ENCODE measurements around the gene PPM1F. TPM values are rescaled to one million over a fixed set of nuclear protein-coding genes. Genes with fewer than 3 reads are reported as not detected.

The PPM1F gene
- total RNA-seq, 1 donor from 2014 or later = 76.0 TPM

GRCh38 chr22:21929253-21929652 is 23.4 kb downstream of the PPM1F start:
- H3K4me3 ChIP-seq = no peak overlapping the region
- H3K27ac ChIP-seq = no peak overlapping the region
- H3K4me1 ChIP-seq = no peaks in the 10 kb centered on the region
- DNase-seq (ENCODE audit: low spot score in 2 of 2) = no peak
- peaks cover 52 to 81% of the 10 kb centered on the region in 2 donors for H3K36me3 ChIP-seq
- TF ChIP-seq, protein P1, sequence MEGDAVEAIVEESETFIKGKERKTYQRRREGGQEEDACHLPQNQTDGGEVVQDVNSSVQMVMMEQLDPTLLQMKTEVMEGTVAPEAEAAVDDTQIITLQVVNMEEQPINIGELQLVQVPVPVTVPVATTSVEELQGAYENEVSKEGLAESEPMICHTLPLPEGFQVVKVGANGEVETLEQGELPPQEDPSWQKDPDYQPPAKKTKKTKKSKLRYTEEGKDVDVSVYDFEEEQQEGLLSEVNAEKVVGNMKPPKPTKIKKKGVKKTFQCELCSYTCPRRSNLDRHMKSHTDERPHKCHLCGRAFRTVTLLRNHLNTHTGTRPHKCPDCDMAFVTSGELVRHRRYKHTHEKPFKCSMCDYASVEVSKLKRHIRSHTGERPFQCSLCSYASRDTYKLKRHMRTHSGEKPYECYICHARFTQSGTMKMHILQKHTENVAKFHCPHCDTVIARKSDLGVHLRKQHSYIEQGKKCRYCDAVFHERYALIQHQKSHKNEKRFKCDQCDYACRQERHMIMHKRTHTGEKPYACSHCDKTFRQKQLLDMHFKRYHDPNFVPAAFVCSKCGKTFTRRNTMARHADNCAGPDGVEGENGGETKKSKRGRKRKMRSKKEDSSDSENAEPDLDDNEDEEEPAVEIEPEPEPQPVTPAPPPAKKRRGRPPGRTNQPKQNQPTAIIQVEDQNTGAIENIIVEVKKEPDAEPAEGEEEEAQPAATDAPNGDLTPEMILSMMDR (IDR thresholded peaks at IDR 0.05) = no peak
- intact Hi-C loops (cut with DNase I) = no loop called here
- no peaks in the 10 kb centered on the region for H3K27me3 ChIP-seq
- no peaks in the 10 kb centered on the region for H3K9me3 ChIP-seq

GRCh38 chr22:21928048-21928447 is 24.6 kb downstream of the PPM1F start:
- Histone ChIP-seq H3K27ac (no peak overlapping the region), H3K9me3 (no peaks in the 10 kb centered on the region), H3K4me1 (no peaks in the 10 kb centered on the region), H3K27me3 (no peaks in the 10 kb centered on the region), H3K4me3 (no peak overlapping the region), H3K36me3 (peaks cover 50 to 82% of the 10 kb centered on the region in 2 donors)
- TF ChIP-seq, protein P1 (IDR thresholded peaks at IDR 0.05) = no peak
- intact Hi-C loops (cut with DNase I) = no loop called here
- DNase-seq (ENCODE audit: low spot score in 2 of 2) = no peak

DNA sequence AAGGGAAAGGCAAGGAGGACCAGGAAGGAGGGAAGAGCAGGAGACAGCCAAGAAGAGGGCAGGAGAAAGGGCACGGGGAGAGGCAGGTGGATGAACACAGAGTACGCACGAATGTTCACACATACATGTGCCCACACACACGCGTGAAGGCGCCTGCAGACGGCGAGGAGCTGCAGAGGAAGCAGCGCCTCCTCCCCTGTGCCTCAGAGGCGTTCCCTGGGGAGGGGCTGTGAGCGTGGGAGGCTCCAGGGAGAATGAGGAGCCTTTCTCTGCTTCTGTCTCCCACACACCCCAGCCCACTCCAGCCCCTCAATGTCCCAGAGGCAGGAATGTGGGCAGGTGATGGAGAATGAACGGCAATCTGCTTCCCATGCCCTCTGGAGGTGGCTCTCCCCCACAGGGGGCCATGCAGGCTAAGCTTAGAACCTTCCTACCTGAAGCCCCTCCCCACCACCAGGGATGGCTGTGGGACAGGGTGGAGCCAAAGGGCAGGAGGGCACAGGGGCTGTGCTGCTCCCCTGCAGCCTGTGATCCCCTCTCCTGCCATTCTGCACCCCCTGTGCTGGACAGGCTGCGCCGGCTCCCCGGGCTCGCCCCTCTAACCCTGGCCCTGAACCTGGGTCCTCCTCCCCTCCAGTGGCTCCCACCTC is 25.3 kb downstream of the PPM1F start:
- Histone ChIP-seq H3K4me1 (no peaks in the 10 kb centered on the region), H3K36me3 (peaks cover 49 to 82% of the 10 kb centered on the region in 2 donors), H3K27me3 (no peaks in the 10 kb centered on the region), H3K27ac (no peak overlapping the region), H3K9me3 (no peaks in the 10 kb centered on the region), H3K4me3 (no peak overlapping the region)
- DNase-seq (ENCODE audit: low spot score in 2 of 2) = no peak
- TF ChIP-seq, protein P1 (IDR thresholded peaks at IDR 0.05) = no peak
- intact Hi-C loops (cut with DNase I) = no loop called here

- peaks cover 47 to 81% of the 10 kb centered on the region in 2 donors for H3K36me3 ChIP-seq
- no peaks in the 10 kb centered on the region for H3K4me1 ChIP-seq
- H3K4me3 ChIP-seq = no peak overlapping the region
- intact Hi-C loops (cut with DNase I) = no loop called here
- DNase-seq (ENCODE audit: low spot score in 2 of 2) = no peak
- TF ChIP-seq, protein P1 (IDR thresholded peaks at IDR 0.05) = no peak
- H3K9me3 ChIP-seq = no peaks in the 10 kb centered on the region
- H3K27me3 ChIP-seq = no peaks in the 10 kb centered on the region
- no peak overlapping the region for H3K27ac ChIP-seq
These were observed 25.9 kb downstream of the PPM1F start for GRCh38 chr22:21926728-21927127.

DNA sequence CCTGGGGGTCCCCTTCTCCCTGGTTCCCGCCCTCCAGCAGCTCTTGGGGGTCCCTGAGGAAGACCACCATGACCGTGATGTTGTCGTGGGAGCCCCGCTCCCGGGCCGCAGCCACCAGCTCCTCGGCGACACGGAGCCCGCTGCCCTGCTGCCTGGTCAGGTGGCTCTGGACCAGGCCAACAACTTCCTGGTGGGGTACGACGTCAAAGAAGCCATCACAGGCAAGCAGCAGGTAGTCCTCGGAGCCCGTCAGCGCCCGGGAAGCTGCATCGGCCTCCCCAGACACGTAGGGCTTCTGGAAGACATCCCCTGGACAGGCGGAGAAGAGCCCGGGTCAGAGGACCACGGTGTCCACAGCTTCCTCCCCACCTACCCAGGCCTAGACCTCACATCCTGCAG is 29.5 kb downstream of the PPM1F start:
- H3K36me3 ChIP-seq = peaks cover 27 to 60% of the 10 kb centered on the region in 2 donors
- TF ChIP-seq, protein P1 (IDR thresholded peaks at IDR 0.05) = no peak
- no peaks in the 10 kb centered on the region for H3K27me3 ChIP-seq
- no peaks in the 10 kb centered on the region for H3K4me1 ChIP-seq
- no peak overlapping the region for H3K4me3 ChIP-seq
- intact Hi-C loops (cut with DNase I) = no loop called here
- H3K27ac ChIP-seq = no peak overlapping the region
- no peaks in the 10 kb centered on the region for H3K9me3 ChIP-seq
- no peak for DNase-seq (ENCODE audit: low spot score in 2 of 2)

Data from ascending aorta (tissue), 2 donors.